Activated CD4-positive, alpha-beta T cell treated with anti-CD3 and anti-CD28 coated beads, Interleukin-10, Interleukin-2, amounts not matched to agents 100 ng/mL and 50 ng/mL, durations not matched to agents 16 hours and 8 hours (primary cell): ENCODE data around the gene SWI5.

ENCODE experiments used
- DNase-seq: peaks from one replicate; pipeline ENCODE4 v3.0.0-alpha.2; 2020

SWI5 gene

DNA sequence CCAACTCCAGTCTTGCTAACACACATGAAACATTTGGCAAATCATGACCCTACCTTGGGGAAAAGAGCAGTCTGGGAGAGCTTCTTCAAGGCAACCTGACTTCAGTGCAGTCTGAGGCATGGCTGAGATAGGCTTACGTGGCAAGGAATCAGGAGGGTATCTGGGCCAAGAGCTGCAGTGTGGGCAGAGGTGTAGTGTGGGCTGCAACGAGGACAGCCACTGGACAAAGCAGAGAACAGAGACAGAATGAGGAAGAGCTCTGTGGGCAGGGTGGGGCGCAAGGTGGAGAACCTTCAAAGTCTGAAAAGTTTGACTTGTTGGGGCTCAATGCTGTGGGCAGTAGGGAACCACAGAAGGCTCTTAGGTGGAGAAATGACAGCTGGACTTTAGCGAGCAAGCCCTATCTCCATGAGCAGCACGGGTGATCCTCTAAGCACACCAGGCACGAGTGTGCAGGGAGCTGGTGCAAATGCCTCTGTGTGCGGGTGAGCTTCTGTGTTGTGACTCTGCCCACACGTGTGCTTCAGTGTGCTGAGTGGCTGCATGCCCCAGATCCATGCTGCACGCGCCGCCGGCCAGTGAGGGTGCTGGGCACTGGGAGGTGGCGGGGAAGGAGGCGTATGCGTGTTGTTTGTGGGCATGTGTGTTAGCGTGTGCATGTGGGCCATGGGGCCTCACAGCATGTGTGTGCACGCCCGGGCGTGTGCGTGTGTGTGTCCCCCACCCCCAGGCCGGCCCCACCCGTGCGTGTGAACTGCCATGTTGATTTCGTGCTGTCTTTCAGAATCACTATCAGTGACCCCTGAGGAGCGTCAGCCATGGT, 23.5 kb upstream of the SWI5 start:
- DNase-seq, result no peak

DNA sequence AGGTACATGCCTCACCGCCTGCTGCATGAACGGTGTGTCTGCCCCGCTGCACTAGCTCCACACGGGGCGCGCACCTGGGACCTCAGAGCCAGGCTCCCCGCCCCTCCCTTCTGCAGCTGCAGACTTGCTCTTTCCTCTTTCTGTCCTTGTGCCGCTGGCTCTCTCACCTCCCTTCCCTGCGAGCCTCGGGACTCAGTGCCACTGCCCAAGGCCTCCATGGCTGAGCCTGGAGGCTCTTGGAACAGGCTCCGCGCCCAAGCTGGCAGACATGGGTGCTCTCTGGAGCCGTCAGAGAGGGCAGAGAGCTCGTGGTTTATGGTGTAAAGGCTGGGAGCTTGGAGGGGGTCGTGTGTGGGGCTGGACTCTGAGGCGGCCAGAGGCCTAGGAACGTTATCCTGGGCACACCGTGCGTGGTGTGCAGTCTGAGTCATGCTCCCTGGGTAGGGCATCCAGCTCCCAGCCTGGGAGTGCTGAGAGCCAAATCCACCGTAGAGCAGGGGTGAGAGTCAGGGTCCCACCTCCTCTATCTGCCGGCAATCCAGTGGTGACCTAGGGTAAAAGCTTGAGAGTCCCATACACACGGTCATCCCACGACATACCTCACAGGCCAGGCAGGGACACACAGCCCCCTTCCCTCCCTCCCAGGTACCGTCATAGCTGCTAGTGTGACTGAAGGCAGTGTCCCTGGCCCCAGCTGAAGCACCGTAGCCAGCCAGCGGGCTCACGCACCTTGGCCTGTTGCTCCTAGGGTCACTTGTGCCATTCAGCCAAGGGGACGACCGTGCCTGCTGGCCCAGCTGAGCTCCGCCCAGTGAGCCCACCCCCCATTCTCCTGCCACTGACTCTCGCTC, 22.7 kb upstream of the SWI5 start:
- no peak for DNase-seq

DNA sequence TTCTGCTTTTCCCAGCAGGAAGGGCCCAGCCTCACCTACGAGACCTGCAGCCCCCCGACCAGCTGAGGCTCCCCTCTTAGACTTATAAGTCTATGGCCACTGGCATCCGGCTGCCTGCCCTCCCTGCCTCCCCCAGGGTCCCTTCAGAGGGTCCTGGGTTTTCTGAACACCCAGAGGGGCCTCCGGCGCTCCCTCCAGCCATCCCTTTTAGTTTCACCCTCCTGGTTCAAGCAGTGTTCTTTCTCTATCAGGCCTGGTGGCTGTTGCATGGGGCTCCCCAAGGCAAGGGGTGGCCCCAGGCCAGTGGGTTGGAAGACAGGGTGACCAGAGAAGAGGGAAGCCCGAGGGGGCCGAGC, 22.1 kb upstream of the SWI5 start:
- DNase-seq, result no peak

- no peak for DNase-seq
Observed at GRCh38 chr9:128254362-128254761, 21.7 kb upstream of the SWI5 start.

- peak; percentile 60 for DNase-seq
Observed at GRCh38 chr9:128254855-128255759, 21.0 kb upstream of the SWI5 start.

- no peak for DNase-seq
Observed at GRCh38 chr9:128257086-128257825, 18.8 kb upstream of the SWI5 start.

GRCh38 chr9:128257907-128258306, 18.2 kb upstream of the SWI5 start:
- no peak for DNase-seq

DNA sequence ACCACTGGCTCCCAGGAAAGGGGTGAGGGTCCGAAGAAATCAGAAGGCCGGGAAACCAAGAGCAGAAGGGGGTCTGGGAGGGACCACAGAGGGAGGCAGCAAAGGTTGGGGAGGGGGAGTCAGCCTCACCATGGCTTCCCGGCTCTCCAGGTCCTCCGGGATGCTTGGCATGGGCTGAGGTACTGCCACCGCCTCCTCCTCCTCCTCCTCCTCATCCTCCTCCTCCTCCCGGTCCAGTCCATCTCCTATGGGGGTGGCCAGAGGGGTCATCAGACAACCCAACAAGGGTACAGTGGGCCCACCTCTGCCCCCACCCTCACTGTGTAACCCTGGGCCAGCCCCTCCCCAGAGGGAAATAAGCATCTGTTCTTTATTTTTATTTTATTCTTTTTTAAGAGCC, 17.8 kb upstream of the SWI5 start:
- DNase-seq, result no peak

GRCh38 chr9:128259156-128259555, 16.9 kb upstream of the SWI5 start:
- DNase-seq, result no peak

DNA sequence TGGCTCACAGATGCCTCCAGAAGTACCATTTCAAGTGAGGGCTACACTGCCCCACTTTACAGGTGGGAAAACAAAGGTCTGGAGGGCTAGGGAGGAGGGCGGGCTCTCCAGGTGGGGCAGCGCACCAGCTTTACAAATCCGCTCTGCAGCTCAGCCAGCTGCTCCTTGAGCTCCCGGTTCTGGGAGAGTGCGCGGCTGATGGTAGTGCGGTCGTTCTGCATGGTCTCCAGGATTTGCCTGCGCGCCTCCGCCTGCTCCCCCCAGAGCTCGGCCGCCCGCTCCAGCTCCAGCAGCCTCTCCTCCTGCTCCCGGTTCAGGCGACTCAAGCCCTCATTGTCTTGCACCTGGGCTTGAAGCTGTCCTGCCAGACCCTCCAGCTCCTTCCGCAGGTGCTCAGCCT, 15.7 kb upstream of the SWI5 start:
- no peak for DNase-seq

- no peak for DNase-seq
Observed at GRCh38 chr9:128262687-128263086, 13.4 kb upstream of the SWI5 start.

GRCh38 chr9:128265348-128265847, 10.7 kb upstream of the SWI5 start:
- no peak for DNase-seq

DNA sequence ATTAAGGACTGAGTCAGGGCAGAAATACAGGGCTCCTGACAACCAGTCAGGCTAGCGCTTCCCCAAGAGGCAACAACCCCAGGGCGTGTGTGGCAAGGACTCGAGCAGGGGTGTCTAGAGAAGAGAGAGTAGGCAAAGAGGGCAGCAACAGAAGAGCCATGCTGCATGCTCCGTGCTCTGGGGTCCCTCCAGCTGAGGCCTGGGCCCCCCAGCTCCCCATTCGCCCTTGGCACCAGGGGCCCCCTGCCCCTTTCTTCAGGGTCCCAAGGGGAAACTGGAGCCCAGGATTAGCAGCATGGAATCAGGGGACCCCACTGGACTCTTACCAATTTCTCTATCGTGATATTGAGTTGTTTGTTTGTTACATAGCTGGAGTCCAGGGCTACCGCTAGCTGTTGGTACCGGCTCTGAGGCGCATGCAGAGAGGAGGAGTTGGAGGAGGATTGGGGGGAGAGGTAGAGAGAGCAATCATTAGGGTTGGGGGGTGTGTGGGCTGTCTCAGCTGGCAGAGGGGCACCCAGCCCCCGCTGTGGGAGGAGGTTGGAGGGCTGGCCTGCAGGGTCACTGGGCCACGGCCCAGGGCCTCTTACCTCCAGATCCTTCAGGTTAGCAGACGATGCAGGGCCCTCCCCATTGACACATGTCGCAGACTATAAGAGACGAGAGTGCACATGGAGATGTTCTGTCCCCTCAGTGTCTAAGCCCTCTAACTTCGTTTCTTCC, 9.0 kb upstream of the SWI5 start:
- no peak for DNase-seq

GRCh38 chr9:128271112-128271511, 5.0 kb upstream of the SWI5 start:
- DNase-seq, result no peak

DNA sequence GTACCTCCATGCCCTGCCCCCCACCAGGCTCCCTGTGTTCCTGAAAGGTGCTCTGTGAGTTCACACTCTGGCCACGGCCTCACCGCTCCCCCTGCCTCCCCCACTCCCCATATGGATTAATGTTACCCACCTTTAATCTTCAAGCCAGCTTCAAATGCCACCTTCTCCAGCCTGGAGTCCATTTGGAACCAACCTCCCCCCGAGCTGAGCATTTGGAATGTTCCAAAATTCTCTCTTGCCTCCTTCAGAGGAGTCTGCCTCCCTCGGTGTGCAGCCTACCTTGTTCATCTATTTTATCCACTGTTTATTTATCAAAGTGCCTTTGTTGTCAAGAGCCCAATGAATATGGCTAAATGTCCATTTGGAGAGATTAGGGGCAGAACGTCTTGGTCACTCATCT, 4.6 kb upstream of the SWI5 start:
- no peak for DNase-seq

DNA sequence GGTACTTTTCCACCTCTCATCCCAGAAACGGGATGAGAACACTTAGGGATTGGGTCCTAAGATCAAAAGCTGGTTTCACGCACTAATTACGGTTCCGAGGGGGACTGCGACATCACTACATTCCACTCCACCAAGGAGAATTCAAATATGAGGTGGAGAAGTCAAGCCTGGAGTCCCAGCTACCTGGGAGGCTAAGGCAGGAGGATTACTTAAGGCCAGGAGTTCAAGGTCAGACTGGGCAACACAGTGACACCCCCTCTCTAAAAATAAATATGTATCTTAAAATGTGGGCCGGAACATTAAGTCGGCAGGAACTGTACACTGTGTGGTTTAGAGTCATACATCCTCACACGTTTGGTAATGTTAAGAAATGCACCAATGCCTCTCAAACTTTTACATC, 1.8 kb upstream of the SWI5 start:
- no peak for DNase-seq

DNA sequence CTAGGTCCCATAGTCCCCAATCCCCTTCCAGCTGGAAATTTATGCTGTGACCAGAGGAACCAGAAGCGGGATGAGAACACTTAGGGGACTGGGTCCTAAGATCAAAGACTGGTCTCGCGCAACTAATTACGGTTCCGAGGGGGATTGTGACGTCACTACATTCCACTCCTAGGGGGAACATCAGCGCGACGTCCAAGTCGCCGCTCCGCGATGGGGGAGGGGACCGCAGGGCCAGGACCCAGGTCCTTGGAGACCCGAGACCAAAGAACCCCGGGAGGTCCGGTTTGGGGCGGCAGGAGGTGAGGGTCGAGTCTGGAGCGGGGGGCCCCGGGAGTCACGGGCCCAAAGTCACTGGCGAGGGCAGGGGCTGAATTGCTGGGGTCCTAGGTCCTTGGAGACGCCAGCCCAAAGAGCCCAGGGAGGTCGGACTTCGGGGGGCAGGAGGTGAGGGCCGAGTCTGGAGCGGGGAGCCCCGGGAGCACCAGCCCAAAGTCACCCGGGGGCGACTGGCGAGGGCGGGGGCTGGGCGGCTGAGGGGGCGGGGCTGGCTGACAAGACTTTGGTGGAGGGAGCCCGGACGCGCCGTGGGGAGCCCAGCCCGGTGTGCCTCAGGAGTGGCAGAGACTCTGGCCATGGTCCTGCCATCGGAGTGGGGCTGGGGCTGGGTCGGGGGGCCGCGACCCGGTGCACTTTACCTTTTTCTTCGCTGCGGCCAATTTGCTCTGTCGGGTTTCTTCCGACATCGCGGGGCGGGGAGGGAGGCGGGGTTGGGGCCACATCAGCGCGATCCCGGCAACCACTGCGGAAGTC, 673 bp upstream of the SWI5 start, which contains the start of gene GOLGA2:
Gene GOLGA2, minus strand, starts transcription at position 810 of the 810 bp plus-strand sequence. Its CDS starts 31 bp downstream, at position 779.
- DNase-seq, result peak; percentile 13

- no peak for DNase-seq
Observed at GRCh38 chr9:128276574-128277270, 646 bp downstream of the SWI5 start.
